Erythroblast (primary cell): ENCODE measurements around the gene HS6ST2.

ENCODE experiments used
- GATA1 ChIP-seq: IDR thresholded peaks from 2 replicates; pipeline ENCODE4 v1.6.1; 2011; ENCODE audit warnings: low read depth, mild to moderate bottlenecking, control low read depth, low read length, moderate library complexity
- POLR2A ChIP-seq: IDR thresholded peaks from 2 replicates; pipeline ENCODE4 v1.6.1; 2011; ENCODE audit warnings: mild to moderate bottlenecking, low read length

DNA sequence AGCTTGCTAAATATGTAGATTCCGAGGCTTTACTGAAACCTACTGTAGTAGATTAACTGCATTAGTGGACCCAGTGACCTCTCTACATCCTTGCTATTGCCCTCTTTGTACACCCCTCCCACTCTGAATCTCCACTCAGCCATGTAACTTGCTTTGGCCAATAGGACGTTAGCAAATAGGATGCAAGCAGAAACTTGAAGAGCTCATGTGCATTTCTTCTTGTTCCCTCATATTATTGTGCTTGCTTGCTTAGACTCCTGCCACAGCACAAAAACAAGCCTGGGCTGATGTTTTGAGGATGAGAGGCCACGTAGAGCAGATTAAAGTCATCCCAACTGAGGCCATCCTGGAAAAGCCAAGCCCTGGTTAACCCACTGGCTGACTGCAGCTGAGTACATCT, 147.9 kb downstream of the HS6ST2 start:
- TF ChIP-seq POLR2A (no peak), GATA1 (no peak)
